Brain microvascular endothelial cell (primary cell): ENCODE results near the gene DNAI4.
"Not testable (repeated sequence)": the region's sequence is repeated elsewhere in the genome, so short reads cannot be mapped to it uniquely, and the experiment has no call there.

ENCODE experiments used
- DNase-seq: peaks from one replicate; pipeline ENCODE4 v3.0.0-alpha.2; 2020
- H3K27ac ChIP-seq: fragments of 250-450 bp; sonication (Bioruptor Pico); 2 replicates; pipeline ENCODE4 v1.5.1; 2020; ENCODE audit warnings: mild to moderate bottlenecking, moderate library complexity
- H3K27me3 ChIP-seq: fragments of 250-450 bp; sonication (Bioruptor Pico); replicated peaks from 2 replicates; pipeline ENCODE4 v1.5.1; 2020; ENCODE audit warnings: mild to moderate bottlenecking
- H3K36me3 ChIP-seq: fragments of 250-450 bp; sonication (Bioruptor Pico); replicated peaks from 2 replicates; pipeline ENCODE4 v1.5.1; 2020; ENCODE audit warnings: mild to moderate bottlenecking
- H3K4me3 ChIP-seq: 2 replicates; pipeline ENCODE4 v1.5.1; 2011; ENCODE audit warnings: low read depth, mild to moderate bottlenecking, control low read depth, low read length, moderate library complexity
- CTCF ChIP-seq: IDR thresholded peaks from 2 replicates; pipeline ENCODE4 v1.5.1; 2011; ENCODE audit warnings: low read depth, mild to moderate bottlenecking, moderate library complexity, low read length, control low read depth, inconsistent platforms; ENCODE audit errors: missing control alignments
- in situ Hi-C: cut with HindIII; loops from 2 replicates; pipeline ENCODE4 v1.10.0; 2017; ENCODE audit warnings: low sequenced_read_pairs, low pct_ligation_motif_present

Gene DNAI4

GRCh38 chr1:66916320-66916719, 8.3 kb downstream of the DNAI4 start:
- H3K36me3 ChIP-seq: no peaks in the 10 kb centered on the region
- in situ Hi-C loops: no loop called here
- no peak for DNase-seq
- no peak for TF ChIP-seq CTCF
- no peaks in the 10 kb centered on the region for H3K27me3 ChIP-seq
- H3K4me3 ChIP-seq: no peak overlapping the region
- no peak overlapping the region for H3K27ac ChIP-seq

GRCh38 chr1:66915203-66915602, 9.5 kb downstream of the DNAI4 start:
- H3K4me3 ChIP-seq, H3K36me3 ChIP-seq, DNase-seq, H3K27me3 ChIP-seq, H3K27ac ChIP-seq, in situ Hi-C loops: not testable (repeated sequence)

DNA sequence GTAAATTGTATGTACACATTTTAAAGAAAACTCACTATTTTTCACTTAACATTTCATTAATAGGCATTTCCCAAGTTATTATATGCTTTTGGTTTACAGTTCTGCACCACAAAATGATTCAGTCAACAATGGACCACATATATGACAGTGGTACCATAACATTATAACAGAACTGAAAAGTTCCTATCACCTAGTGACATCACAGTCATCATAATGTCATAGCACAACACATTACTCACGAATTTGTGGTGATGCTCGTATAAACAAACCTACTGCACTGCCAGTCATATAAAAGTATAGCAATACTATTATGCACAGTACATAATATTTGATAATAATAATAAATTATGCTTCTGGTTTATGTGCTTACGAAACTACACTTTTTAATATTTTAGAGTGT, 30.9 kb downstream of the DNAI4 start:
- DNase-seq: no peak
- H3K4me3 ChIP-seq: no peak overlapping the region
- no peaks in the 10 kb centered on the region for H3K27me3 ChIP-seq
- no peak overlapping the region for H3K27ac ChIP-seq
- no peak for TF ChIP-seq CTCF
- H3K36me3 ChIP-seq: no peaks in the 10 kb centered on the region
- in situ Hi-C loops: no loop called here

GRCh38 chr1:66890621-66891020, 34.0 kb downstream of the DNAI4 start:
- Histone ChIP-seq H3K27ac (no peak overlapping the region), H3K27me3 (no peaks in the 10 kb centered on the region), H3K4me3 (no peak overlapping the region), H3K36me3 (no peaks in the 10 kb centered on the region)
- no peak for DNase-seq
- in situ Hi-C loops: no loop called here
- TF ChIP-seq CTCF: no peak

GRCh38 chr1:66889030-66889429, 35.6 kb downstream of the DNAI4 start:
- DNase-seq: no peak
- H3K36me3 ChIP-seq: no peaks in the 10 kb centered on the region
- H3K27me3 ChIP-seq: no peaks in the 10 kb centered on the region
- in situ Hi-C loops: no loop called here
- H3K27ac ChIP-seq: no peak overlapping the region
- H3K4me3 ChIP-seq: no peak overlapping the region
- TF ChIP-seq CTCF: no peak

GRCh38 chr1:66876664-66877063, 48.0 kb downstream of the DNAI4 start:
- no peak for TF ChIP-seq CTCF
- DNase-seq: no peak
- Histone ChIP-seq H3K4me3 (no peak overlapping the region), H3K27ac (no peak overlapping the region), H3K36me3 (no peaks in the 10 kb centered on the region), H3K27me3 (no peaks in the 10 kb centered on the region)
- in situ Hi-C loops: no loop called here
